Measurements from ENCODE around the gene PROX1.

The PROX1 gene

GRCh38 chr1:213980906-213981305 lies 6.9 kb upstream of the PROX1 start:
- DNase-seq (ENCODE audit: low read depth), result no peak

GRCh38 chr1:213982289-213982671 lies 5.5 kb upstream of the PROX1 start:
- no peak for DNase-seq (ENCODE audit: low read depth)

DNA sequence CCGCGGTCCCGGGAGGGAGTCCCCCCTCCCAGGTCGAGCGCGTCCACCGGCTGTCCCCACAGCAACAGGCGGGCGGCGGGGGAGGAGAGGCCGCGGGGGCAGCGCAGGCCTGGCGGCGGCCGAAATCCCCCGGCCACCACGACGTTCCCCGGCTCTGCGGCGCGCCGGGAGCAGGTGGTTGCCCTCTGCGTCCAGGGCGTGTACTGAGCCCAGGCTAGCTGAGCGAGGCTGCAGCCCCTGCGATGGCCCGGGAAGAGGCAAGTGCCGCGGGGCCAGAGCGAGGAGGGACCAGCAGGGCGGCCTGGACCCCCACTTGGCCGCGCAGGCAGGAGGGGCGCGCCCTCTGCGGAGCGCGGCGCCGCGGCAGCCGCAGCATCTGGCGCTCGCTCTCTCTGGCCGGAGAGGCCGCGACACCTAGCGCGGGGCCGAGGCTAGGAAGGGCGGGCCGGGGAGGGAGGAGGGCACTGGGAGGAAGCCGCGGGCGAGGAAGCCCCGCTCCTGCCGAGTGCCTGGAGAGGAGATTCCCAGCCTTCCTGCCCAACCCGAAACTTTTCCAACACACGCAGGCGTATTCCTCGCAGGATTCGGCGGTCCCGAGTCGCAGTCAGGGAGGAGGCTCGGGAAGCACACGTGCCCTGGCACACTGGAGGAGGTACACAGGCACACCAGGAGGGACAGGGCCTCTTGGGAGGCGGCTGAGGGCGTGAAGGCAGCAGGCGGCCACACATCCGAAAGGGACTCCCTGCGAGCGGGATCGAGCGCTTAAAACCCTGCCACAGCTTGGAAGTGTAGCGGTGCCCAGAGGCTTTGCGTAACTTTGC lies 4.9 kb upstream of the PROX1 start:
- no peak for DNase-seq (ENCODE audit: low read depth)

- DNase-seq (ENCODE audit: low read depth), result no peak
These were observed 4.0 kb upstream of the PROX1 start for GRCh38 chr1:213983493-213984386.

DNA sequence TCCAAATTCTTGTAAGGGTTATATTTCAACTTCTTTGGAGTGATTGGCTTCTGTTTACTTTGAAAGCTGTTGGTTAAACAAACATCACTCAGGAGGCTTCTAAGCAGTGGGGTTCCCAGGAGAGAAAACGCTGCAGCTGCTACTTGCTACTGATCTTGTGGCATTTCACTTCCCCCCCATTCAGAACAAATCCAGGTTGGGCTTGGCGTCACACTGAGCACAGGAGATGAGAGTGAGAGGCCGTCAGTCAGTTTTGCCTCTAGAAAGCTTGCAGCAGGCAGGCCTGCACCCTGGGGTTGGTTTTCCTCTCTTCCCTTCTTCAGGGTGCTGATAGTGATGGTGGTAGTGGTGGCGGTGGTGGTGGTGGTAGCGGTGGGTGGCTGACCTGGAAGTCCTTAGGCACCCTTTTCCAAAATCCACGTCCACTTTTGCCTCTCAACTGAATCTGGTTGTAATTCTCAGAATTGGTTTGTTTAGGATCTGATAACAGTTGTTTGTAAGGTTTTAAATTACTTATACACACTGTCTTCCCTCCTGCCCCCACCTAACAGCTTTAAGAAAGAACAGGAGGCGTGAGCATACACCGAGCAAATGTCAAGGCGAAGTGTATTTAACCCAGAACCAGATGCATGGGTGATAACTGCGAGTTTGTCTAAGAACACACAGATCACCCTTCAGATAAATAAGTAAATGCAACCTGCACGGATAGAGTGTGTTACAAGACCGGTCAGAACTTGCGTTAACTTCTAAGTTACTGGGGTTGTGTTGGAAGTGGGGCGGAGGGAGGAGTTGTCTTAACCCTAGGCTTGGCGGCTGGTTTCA lies 3.2 kb upstream of the PROX1 start:
- no peak for DNase-seq (ENCODE audit: low read depth)

GRCh38 chr1:213985209-213986019 lies 2.4 kb upstream of the PROX1 start:
- DNase-seq (ENCODE audit: low read depth), result no peak

- DNase-seq (ENCODE audit: low read depth), result no peak
These were observed 1.5 kb upstream of the PROX1 start for GRCh38 chr1:213986020-213986924.

GRCh38 chr1:213986925-213987250 lies 885 bp upstream of the PROX1 start:
- DNase-seq (ENCODE audit: low read depth), result no peak

GRCh38 chr1:213987422-213987926 lies 299 bp upstream of the PROX1 start:
- DNase-seq (ENCODE audit: low read depth), result no peak

GRCh38 chr1:213988507-213989001 lies 781 bp downstream of the PROX1 start:
- DNase-seq (ENCODE audit: low read depth), result no peak

GRCh38 chr1:213989002-213989855 lies 1.5 kb downstream of the PROX1 start:
- no peak for DNase-seq (ENCODE audit: low read depth)

GRCh38 chr1:213993929-213994328 lies 6.2 kb downstream of the PROX1 start:
- no peak for DNase-seq (ENCODE audit: low read depth)

DNA sequence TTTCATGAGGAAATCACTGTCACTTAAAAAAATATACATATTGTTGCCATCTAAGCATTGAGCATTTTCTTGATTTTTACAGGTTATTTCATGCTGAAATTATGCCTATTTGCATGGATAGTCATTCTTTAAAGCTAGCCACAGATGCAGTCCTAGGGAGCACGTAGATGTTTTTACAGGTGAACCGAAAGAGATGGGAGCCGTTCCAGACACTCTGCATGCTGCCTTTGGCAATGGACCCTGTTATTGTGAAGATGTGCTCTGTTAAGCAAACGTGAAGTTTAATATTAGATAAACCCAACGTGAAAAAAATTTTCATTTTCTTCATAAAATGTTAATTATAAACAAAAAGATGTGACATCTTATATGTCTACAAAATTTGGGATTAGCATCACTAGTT lies 7.1 kb downstream of the PROX1 start:
- no peak for DNase-seq (ENCODE audit: low read depth)

GRCh38 chr1:213995603-213996002 lies 7.8 kb downstream of the PROX1 start:
- no peak for DNase-seq (ENCODE audit: low read depth)

GRCh38 chr1:213996320-213997037 lies 8.7 kb downstream of the PROX1 start:
- no peak for DNase-seq (ENCODE audit: low read depth)

DNA sequence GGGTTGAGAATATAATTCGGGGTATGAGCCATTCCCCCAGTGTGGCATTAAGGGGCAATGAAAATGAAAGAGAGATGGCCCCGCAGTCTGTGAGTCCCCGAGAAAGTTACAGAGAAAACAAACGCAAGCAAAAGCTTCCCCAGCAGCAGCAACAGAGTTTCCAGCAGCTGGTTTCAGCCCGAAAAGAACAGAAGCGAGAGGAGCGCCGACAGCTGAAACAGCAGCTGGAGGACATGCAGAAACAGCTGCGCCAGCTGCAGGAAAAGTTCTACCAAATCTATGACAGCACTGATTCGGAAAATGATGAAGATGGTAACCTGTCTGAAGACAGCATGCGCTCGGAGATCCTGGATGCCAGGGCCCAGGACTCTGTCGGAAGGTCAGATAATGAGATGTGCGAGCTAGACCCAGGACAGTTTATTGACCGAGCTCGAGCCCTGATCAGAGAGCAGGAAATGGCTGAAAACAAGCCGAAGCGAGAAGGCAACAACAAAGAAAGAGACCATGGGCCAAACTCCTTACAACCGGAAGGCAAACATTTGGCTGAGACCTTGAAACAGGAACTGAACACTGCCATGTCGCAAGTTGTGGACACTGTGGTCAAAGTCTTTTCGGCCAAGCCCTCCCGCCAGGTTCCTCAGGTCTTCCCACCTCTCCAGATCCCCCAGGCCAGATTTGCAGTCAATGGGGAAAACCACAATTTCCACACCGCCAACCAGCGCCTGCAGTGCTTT lies 9.4 kb downstream of the PROX1 start:
- no peak for DNase-seq (ENCODE audit: low read depth)

- no peak for DNase-seq (ENCODE audit: low read depth)
These were observed 10.0 kb downstream of the PROX1 start for GRCh38 chr1:213997772-213998107.

- DNase-seq (ENCODE audit: low read depth), result no peak
These were observed 11.0 kb downstream of the PROX1 start for GRCh38 chr1:213998785-213999184.
